Measurements from ENCODE around the gene TTC28.

DNA sequence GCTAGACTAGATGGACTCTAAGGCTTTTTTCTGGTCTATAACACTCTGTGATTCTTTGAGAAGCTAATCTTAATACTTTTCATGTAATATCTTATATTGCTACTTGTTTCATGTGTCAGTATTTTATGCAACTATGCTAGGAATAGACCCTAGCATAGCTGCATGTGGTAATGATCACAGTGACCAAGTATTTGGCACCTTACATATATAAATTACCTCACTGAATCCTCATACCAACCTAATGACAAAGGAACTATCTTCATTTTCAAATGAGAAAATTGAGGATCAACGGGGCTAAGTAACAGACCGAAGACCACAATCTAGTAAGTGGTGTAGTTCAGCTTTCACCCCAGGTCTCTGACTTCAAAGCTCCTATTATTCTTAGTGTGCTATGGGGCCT is 433.2 kb downstream of the TTC28 start:
- TF ChIP-seq POLR2A (IDR thresholded peaks at IDR 0.05; ENCODE audit: low read depth, low read length) (no peak), EZH2 (IDR thresholded peaks at IDR 0.05; ENCODE audit: borderline replicate concordance, low read depth, low read length, severe bottlenecking) (no peak), CTCF (IDR thresholded peaks at IDR 0.05; ENCODE audit: extremely low read depth in 1 of 2, insufficient read depth in 1 of 2, low read depth in 1 of 2, low read length in 2 of 2) (no peak)

Measured in endothelial cell of umbilical vein (primary cell).